ENCODE data around the gene ASNSD1. TPM values are rescaled to one million over a fixed set of nuclear protein-coding genes. Genes with fewer than 3 reads are reported as not detected.

Gene ASNSD1
- total and polyA plus RNA-seq, 2 of the 8 experiments (the other 6 are each of a cell fraction or from before 2014, with no cell fraction given), result 14.1 to 44.8 TPM

- Histone ChIP-seq H2BK5ac (ENCODE audit: low read depth, low read length) (no peak overlapping the region), H3K36me3 (ENCODE audit: control insufficient read depth in 2 of 4, insufficient read depth in 4 of 4, low read length in 3 of 4) (no peaks in the 10 kb centered on the region), H2AK5ac (ENCODE audit: low read depth, low read length) (no peak overlapping the region), H2BK12ac (ENCODE audit: low read depth, low read length) (no peak overlapping the region), H3K9me3 (ENCODE audit: insufficient read depth in 2 of 2, low read depth in 1 of 2, low read length in 1 of 2) (no peaks in the 10 kb centered on the region), H3K4ac (replicated peaks; ENCODE audit: insufficient read length, low read depth, low read length) (no peak overlapping the region), H3K14ac (ENCODE audit: insufficient read length) (no peak overlapping the region), H4K5ac (ENCODE audit: insufficient read length, low read depth, low read length) (no peak overlapping the region), H3K9ac (replicated peaks in 1 of 4; ENCODE audit: extremely low read depth in 1 of 4, low read depth in 3 of 4, low read length in 3 of 4) (no peak overlapping the region), H4K8ac (ENCODE audit: extremely low read depth, insufficient read depth, low read length) (no peak overlapping the region), H3K4me2 (ENCODE audit: insufficient read depth in 1 of 2, low read depth in 2 of 2, low read length in 2 of 2) (no peak overlapping the region), H3K56ac (replicated peaks; ENCODE audit: insufficient read length, low read depth, low read length) (no peak overlapping the region), H2BK20ac (ENCODE audit: low read length) (no peak overlapping the region), H2AFZ (ENCODE audit: low read length) (no peak overlapping the region), H2BK120ac (replicated peaks; ENCODE audit: low read depth, low read length) (no peak overlapping the region), H3K4me3 (ENCODE audit: extremely low read depth in 1 of 4, insufficient read depth in 2 of 4, low read depth in 3 of 4, low read length in 4 of 4) (no peak overlapping the region), H4K91ac (replicated peaks; ENCODE audit: insufficient read length, low read length) (no peak overlapping the region), H3K27me3 (replicated peaks in 1 of 4; ENCODE audit: control insufficient read depth in 3 of 4, extremely low read depth in 1 of 4, insufficient read depth in 3 of 4, low read length in 3 of 4) (no peaks in the 10 kb centered on the region), H2BK15ac (ENCODE audit: low read length) (no peak overlapping the region), H3K4me1 (replicated peaks in 1 of 4; ENCODE audit: control insufficient read depth in 3 of 4, insufficient read depth in 4 of 4, low read length in 3 of 4) (0 out of 7 replicates have a peak, but pooled peaks cover 0 to 3% (median 0%) of the 10 kb centered on the region in 4 experiments), H3K23me2 (ENCODE audit: low read depth, low read length) (no peaks in the 10 kb centered on the region), H3K23ac (ENCODE audit: insufficient read length) (no peak overlapping the region), H3K79me1 (ENCODE audit: low read depth, low read length) (no peaks in the 10 kb centered on the region), H3K18ac (ENCODE audit: extremely low read depth, low read length) (no peak overlapping the region), H3K79me2 (ENCODE audit: control insufficient read depth in 1 of 2, insufficient read depth in 2 of 2, low read length in 2 of 2) (no peaks in the 10 kb centered on the region), H3K27ac (ENCODE audit: low read depth, low read length) (no peak overlapping the region), H4K20me1 (replicated peaks in 1 of 2; ENCODE audit: control insufficient read depth in 1 of 2, insufficient read depth in 2 of 2, low read length in 2 of 2) (no peaks in the 10 kb centered on the region)
- 87% methylated on average over 3 of the region's 3 CpGs; no CpG with 5 or more reads in 1 of the 2 experiments for WGBS, 2 experiments (ENCODE audit: extremely low coverage in 1 of 2, insufficient coverage in 1 of 2, insufficient read length in 1 of 2, insufficient replicate concordance in 2 of 2, low coverage in 1 of 2, low lambda C conversion rate in 2 of 2, missing lambda C conversion rate in 1 of 2)
- no peak for DNase-seq (ENCODE audit: low read depth in 1 of 2, low spot score in 2 of 2)
- CTCF ChIA-PET (ENCODE audit: partially characterized antibody), result interaction anchor here (0.7 to 2.4 kb wide), 5 partner anchors 8 to 44 kb away, joined by 3 to 9 read pairs (median 3); no protein-coding TSS in a partner anchor
- POLR2A ChIA-PET (ENCODE audit: partially characterized antibody), result interaction anchor here (1.0 kb wide), 1 partner anchor 9 kb away, joined by 3 read pairs; no protein-coding TSS in a partner anchor
- FAIRE-seq, result no peak
- no peak for TF ChIP-seq JUN (IDR thresholded peaks at IDR 0.05; ENCODE audit: low read depth, low read length)
Measured at GRCh38 chr2:189624648-189625355, 36.5 kb upstream of the ASNSD1 start.
